Measurements from ENCODE around the gene KIAA1958. TPM values are rescaled to one million over a fixed set of nuclear protein-coding genes. Genes with fewer than 3 reads are reported as not detected.
A peak's percentile ranks its signal among the peaks of the same experiment; 100 is the strongest.

KIAA1958 gene
- total and polyA plus RNA-seq, 2 of the 8 experiments (the other 6 are each of a cell fraction or from before 2014, with no cell fraction given) = 11.4 to 43.8 TPM

DNA sequence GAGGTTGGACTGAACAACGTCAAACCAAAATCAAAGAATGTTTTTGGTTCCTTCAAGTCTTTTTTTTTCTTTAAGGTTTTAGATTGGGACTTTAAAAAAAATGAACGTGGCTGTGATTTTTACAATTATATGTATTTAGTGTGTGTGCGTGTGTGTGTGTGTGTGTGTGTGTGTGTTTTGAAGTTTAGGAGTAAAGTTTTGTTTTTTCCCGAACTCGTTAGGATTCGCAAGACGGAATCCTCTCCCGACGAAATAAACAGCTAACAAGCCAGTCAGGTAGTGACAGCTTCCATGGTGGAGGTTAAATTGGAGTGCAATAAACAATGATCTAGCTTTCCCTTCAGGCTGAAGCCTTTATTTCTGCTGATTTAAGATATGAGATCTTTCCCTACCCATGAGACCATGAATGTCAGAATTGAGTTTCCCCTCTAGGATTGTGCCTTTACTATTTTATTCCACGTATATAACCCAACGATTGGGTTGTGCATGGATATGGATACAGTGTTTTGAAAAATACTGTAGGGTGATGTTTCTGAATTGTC, 1.2 kb downstream of the KIAA1958 start:
- Histone ChIP-seq H3K4me1 (replicated peaks in 1 of 4; ENCODE audit: control insufficient read depth in 3 of 4, insufficient read depth in 4 of 4, low read length in 3 of 4) (peaks cover 0 to 11% (median 5%) of the 10 kb centered on the region in 4 experiments; a peak in 3 of 7 replicates), H3K79me2 (ENCODE audit: control insufficient read depth in 1 of 2, insufficient read depth in 2 of 2, low read length in 2 of 2) (peaks cover 5 to 57% of the 10 kb centered on the region in 2 experiments), H3K27me3 (replicated peaks in 1 of 4; ENCODE audit: control insufficient read depth in 3 of 4, extremely low read depth in 1 of 4, insufficient read depth in 3 of 4, low read length in 3 of 4) (no peaks in the 10 kb centered on the region), H2BK5ac (ENCODE audit: low read depth, low read length) (no peak overlapping the region), H2BK120ac (replicated peaks; ENCODE audit: low read depth, low read length) (no peak overlapping the region), H3K23me2 (ENCODE audit: low read depth, low read length) (peaks cover 10% of the 10 kb centered on the region), H2BK15ac (ENCODE audit: low read length) (no peak overlapping the region), H4K91ac (replicated peaks; ENCODE audit: insufficient read length, low read length) (no peak overlapping the region), H3K27ac (ENCODE audit: low read depth, low read length) (no peak overlapping the region), H2AK5ac (ENCODE audit: low read depth, low read length) (no peak overlapping the region), H3K14ac (ENCODE audit: insufficient read length) (no peak overlapping the region), H2AFZ (ENCODE audit: low read length) (no peak overlapping the region), H3K56ac (replicated peaks; ENCODE audit: insufficient read length, low read depth, low read length) (no peak overlapping the region), H2BK12ac (ENCODE audit: low read depth, low read length) (no peak overlapping the region), H3K4ac (replicated peaks; ENCODE audit: insufficient read length, low read depth, low read length) (no peak overlapping the region), H3K36me3 (ENCODE audit: control insufficient read depth in 2 of 4, insufficient read depth in 4 of 4, low read length in 3 of 4) (peaks cover under 1 to 8% (median 1%) of the 10 kb centered on the region in 4 experiments; a peak in 4 of 8 replicates), H4K20me1 (replicated peaks in 1 of 2; ENCODE audit: control insufficient read depth in 1 of 2, insufficient read depth in 2 of 2, low read length in 2 of 2) (peaks cover 6 to 10% of the 10 kb centered on the region in 2 experiments), H3K9ac (replicated peaks in 1 of 4; ENCODE audit: extremely low read depth in 1 of 4, low read depth in 3 of 4, low read length in 3 of 4) (peak overlapping the region in 3 of 4 experiments; percentile 72 to 85 (median 81); a peak in 4 of 7 replicates), H3K4me2 (ENCODE audit: insufficient read depth in 1 of 2, low read depth in 2 of 2, low read length in 2 of 2) (peak overlapping the region; percentile 85), H3K9me3 (ENCODE audit: insufficient read depth in 2 of 2, low read depth in 1 of 2, low read length in 1 of 2) (no peaks in the 10 kb centered on the region), H3K23ac (ENCODE audit: insufficient read length) (no peak overlapping the region), H2BK20ac (ENCODE audit: low read length) (no peak overlapping the region), H3K18ac (ENCODE audit: extremely low read depth, low read length) (no peak overlapping the region; the same call in 1 of the 2 replicates), H3K4me3 (ENCODE audit: extremely low read depth in 1 of 4, insufficient read depth in 2 of 4, low read depth in 3 of 4, low read length in 4 of 4) (peak overlapping the region; percentile 91 to 97 (median 93)), H4K5ac (ENCODE audit: insufficient read length, low read depth, low read length) (no peak overlapping the region), H4K8ac (ENCODE audit: extremely low read depth, insufficient read depth, low read length) (no peak overlapping the region), H3K79me1 (ENCODE audit: low read depth, low read length) (peaks cover 3% of the 10 kb centered on the region; the same call in 1 of the 2 replicates)
- 13% methylated on average over 11 of the region's 11 CpGs; no CpG with 5 or more reads in 1 of the 2 experiments for WGBS, 2 experiments (ENCODE audit: extremely low coverage in 1 of 2, insufficient coverage in 1 of 2, insufficient read length in 1 of 2, insufficient replicate concordance in 2 of 2, low coverage in 1 of 2, low lambda C conversion rate in 2 of 2, missing lambda C conversion rate in 1 of 2)
- TF ChIP-seq RBBP5 (IDR thresholded peaks at IDR 0.05; ENCODE audit: borderline replicate concordance, low read depth, low read length) = no peak
- no peak for TF ChIP-seq HDAC6 (IDR thresholded peaks at IDR 0.05; ENCODE audit: low read depth, low read length)
- no peak for TF ChIP-seq BRCA1 (IDR thresholded peaks at IDR 0.05; ENCODE audit: low read depth, low read length)
- peak; percentile 47 for TF ChIP-seq SAP30 (IDR thresholded peaks at IDR 0.05; ENCODE audit: insufficient read depth, insufficient replicate concordance, low read length)
- no peak for TF ChIP-seq JUN (IDR thresholded peaks at IDR 0.05; ENCODE audit: low read depth, low read length)
- ChIA-PET POLR2A (ENCODE audit: partially characterized antibody) (interaction anchor here (0.5 to 1.3 kb wide), 5 partner anchors 11 to 108 kb away, joined by 3 to 6 read pairs (median 4); partner anchors contain the start of gene HSDL2), CTCF (ENCODE audit: partially characterized antibody) (interaction anchor here (0.6 to 1.2 kb wide), 3 partner anchors 218 to 620 kb away, joined by 3 to 4 read pairs (median 3); no protein-coding TSS in a partner anchor)
- FAIRE-seq (no peak), DNase-seq (ENCODE audit: low read depth in 1 of 2, low spot score in 2 of 2) (no peak)

All from H1 (cell line).